UCSD-AML1 (cell line): ENCODE measurements around the gene ALG14.

Experiments
- DNase-seq: peaks from one replicate; lab custom pipeline; 2025; ENCODE audit not compliant: unreplicated experiment; lab: John Stamatoyannopoulos, UW

ALG14 gene

DNA sequence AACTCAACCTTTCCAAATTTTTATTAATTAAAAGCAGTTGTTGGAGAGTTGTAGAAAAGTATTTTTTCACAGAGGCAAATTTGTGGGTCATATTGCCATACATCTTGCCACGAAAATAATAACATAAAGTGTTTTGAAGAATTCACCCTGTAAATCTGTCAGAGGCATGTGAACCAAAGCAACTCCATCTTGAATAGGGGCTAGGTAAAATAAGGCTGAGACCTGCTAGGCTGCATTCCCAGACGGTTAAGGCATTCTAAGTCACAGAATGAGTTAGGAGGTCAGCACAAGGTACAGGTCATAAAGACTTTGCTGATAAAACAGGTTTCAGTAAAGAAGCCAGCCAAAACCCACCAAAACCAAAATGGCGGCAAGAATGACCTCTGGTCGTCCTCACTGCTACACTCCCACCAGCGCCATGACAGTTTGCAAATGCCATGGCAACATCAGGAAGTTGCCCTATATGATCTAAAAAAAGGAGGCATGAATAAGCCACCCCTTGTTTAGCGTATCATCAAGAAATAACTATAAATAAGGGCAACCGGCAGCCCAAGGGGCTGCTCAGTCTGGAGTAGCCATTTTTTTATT is 141.4 kb downstream of the ALG14 start:
- no peak for DNase-seq

GRCh38 chr1:94929351-94930217 is 143.2 kb downstream of the ALG14 start:
- DNase-seq: no peak

GRCh38 chr1:94928293-94928939 is 144.3 kb downstream of the ALG14 start:
- no peak for DNase-seq

DNA sequence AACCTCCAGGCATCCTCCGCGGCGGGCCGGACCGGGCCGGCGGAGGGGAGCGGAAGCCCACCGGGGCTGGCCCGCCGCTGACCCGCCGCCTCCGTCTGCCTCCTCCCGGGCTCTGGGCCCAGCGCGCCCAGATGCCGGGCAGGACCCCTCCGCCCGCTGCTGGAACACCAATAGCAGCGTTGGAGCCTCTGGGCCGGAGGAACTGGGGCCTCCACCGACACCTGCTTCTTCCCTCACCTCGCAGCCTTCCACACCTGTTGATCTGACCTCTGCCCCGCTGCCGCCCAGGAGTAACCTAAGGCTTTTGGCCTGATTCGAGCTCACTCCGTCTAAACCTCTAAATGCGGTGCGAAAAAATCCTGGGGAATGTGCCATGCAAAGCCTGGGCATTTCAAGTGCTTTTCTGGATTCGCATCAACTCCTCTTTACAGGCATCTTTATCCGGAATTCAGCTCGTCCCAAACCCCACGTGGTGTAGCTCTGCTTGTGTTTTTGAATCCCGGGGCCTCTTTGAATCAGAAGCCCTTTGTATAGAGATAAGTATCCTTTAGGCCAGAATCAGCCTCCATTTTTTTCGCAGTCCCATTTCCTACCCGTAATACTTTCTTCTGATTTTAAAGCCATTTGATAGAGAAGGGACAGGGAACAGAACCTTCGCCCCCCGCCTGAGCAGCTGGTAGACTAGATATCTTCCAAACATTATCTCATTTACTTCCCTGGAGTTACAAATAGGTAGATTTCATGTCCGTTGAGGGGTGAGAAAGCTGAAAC is 145.2 kb downstream of the ALG14 start:
- DNase-seq: no peak

- no peak for DNase-seq
These were observed 145.8 kb downstream of the ALG14 start, which contains the start of gene CNN3 for GRCh38 chr1:94926915-94927404. CNN3 (minus strand) TSS chr1:94927110; CDS start chr1:94926894, 216 bp downstream.

GRCh38 chr1:94926126-94926914 is 146.4 kb downstream of the ALG14 start:
- DNase-seq: no peak

GRCh38 chr1:94925561-94926125 is 147.1 kb downstream of the ALG14 start:
- DNase-seq: no peak

DNA sequence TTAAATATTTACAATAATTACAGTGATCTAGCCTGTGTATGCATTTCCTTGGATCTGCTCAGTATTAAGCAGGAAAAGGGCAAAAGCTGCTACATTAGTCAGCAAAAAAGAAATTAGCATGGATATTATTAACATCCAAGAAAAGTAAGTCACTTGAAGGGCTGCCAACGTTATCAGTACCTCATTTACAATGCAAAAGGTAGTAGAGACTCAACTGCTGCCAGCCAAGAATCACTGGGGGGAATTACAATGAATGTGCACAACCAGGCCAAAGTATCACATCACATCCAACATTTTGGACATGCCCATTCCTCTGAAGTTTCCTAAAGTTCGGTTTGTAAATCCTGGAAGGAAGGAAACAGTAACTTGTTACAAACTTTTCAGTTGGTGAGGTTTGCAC is 147.7 kb downstream of the ALG14 start:
- DNase-seq: no peak
